SU-DHL-6 (cell line): Measurements from ENCODE around the gene ULK1.

Experiments
- EZH2phosphoT487 ChIP-seq: fragments of 200-600 bp; sonication (generic), shearing (Covaris generic); conservative IDR thresholded peaks from 2 replicates; pipeline ENCODE4 v1.6.1; 2018; ENCODE audit warnings: mild to moderate bottlenecking, antibody characterized with exemption, low read length, moderate library complexity, mixed read lengths
- TF ChIP-seq, protein P1 (sequence below): fragments of 200-600 bp; sonication (generic); IDR thresholded peaks from one replicate; pipeline ENCODE4 v1.5.1; 2017; ENCODE audit warnings: antibody characterized with exemption, mild to moderate bottlenecking, low read length, moderate library complexity; ENCODE audit not compliant: insufficient read depth, poor library complexity, severe bottlenecking

- TF ChIP-seq, protein P1, sequence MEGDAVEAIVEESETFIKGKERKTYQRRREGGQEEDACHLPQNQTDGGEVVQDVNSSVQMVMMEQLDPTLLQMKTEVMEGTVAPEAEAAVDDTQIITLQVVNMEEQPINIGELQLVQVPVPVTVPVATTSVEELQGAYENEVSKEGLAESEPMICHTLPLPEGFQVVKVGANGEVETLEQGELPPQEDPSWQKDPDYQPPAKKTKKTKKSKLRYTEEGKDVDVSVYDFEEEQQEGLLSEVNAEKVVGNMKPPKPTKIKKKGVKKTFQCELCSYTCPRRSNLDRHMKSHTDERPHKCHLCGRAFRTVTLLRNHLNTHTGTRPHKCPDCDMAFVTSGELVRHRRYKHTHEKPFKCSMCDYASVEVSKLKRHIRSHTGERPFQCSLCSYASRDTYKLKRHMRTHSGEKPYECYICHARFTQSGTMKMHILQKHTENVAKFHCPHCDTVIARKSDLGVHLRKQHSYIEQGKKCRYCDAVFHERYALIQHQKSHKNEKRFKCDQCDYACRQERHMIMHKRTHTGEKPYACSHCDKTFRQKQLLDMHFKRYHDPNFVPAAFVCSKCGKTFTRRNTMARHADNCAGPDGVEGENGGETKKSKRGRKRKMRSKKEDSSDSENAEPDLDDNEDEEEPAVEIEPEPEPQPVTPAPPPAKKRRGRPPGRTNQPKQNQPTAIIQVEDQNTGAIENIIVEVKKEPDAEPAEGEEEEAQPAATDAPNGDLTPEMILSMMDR = no peak
- no peak for TF ChIP-seq EZH2phosphoT487
Observed at GRCh38 chr12:131867891-131868675, 26.3 kb upstream of the ULK1 start.
